Right lobe of liver (tissue), 6 donors: ENCODE data around the gene TGFBR1. TPM values are rescaled to one million over a fixed set of nuclear protein-coding genes. Genes with fewer than 3 reads are reported as not detected.

Source experiments
- ATAC-seq, 4 donors: fragments of 200-7000 bp; cut with Tn5 transposase; one replicate each; pipeline ENCODE4 v1.9.1; 2020; ENCODE audit warnings: mild to moderate bottlenecking in 4 of 4, moderate library complexity in 4 of 4
- DNase-seq, 3 donors: peaks; one replicate each; pipeline ENCODE4 v3.0.0-alpha.2; 2020
- H3K27ac ChIP-seq, 3 donors: fragments of 200-600 bp; one replicate each; pipeline ENCODE4 v1.8.0; 2022
- H3K27me3 ChIP-seq, 2 donors: fragments of 200-600 bp; one replicate each; pipeline ENCODE4 v1.8.0; 2022
- H3K36me3 ChIP-seq, 4 donors: fragments of 200-600 bp; sonication (generic) in 1 of 4; one replicate each; pipeline versions ENCODE4 v1.5.1 to v1.8.0; 2017 to 2022; ENCODE audit warnings: control low read depth in 1 of 4
- H3K4me1 ChIP-seq, 4 donors: fragments of 200-600 bp; sonication (generic) in 1 of 4; one replicate each; pipeline versions ENCODE4 v1.5.1 to v1.8.0; 2017 to 2022; ENCODE audit warnings: control low read depth in 1 of 4
- H3K4me3 ChIP-seq, 3 donors: fragments of 200-600 bp; one replicate each; pipeline ENCODE4 v1.8.0; 2022
- H3K9me3 ChIP-seq, 4 donors: fragments of 200-600 bp; sonication (generic) in 1 of 4; one replicate each; pipeline versions ENCODE4 v1.5.1 to v1.8.0; 2017 to 2022; ENCODE audit warnings: control low read depth in 1 of 4
- POLR2A ChIP-seq: fragments of 450-650 bp; IDR thresholded peaks from one replicate; pipeline ENCODE4 v1.6.1; 2017; ENCODE audit warnings: antibody characterized with exemption, mild to moderate bottlenecking
- WGBS: methylation state at CpG from one replicate; pipeline ENCODE4 v1.1.6; 2018; ENCODE audit warnings: low coverage, low lambda C conversion rate; ENCODE audit not compliant: insufficient coverage; ENCODE audit errors: missing lambda C conversion rate; 5-methylcytosine and 5-hydroxymethylcytosine counted together
- intact Hi-C, 2 donors: fragments of 100-400 bp; cut with DNase I; formaldehyde crosslinking; loops; one replicate each; pipeline versions ENCODE4 v1.11.2 to v1.14.1; 2022
- total RNA-seq, 6 experiments: library from RNA; depleted of rRNA in 2 of 6; stranded (reverse); fragments of >200 nt in 2 of 6; fragmentation: NEBNext Ultra II Directional in 3 of 6; extraction: Animal tissue kit (Norgen Biotek cat#: 25700) in 3 of 6; gene quantifications; one replicate each; pipeline versions ENCODE4 v1.1.0 to v1.2.4, GENCODE V29; 2016 to 2023
- TF ChIP-seq, protein P1 (sequence below), 4 donors: fragments of 200-600 bp in 3 of 4; fragments of 450-650 bp in 1 of 4; IDR thresholded peaks; one replicate each; pipeline versions ENCODE4 v1.5.1 to v1.8.0; 2016 to 2022; ENCODE audit warnings: antibody characterized with exemption in 4 of 4, mild to moderate bottlenecking in 2 of 4
- donor health status: DM: no; HTN: yes; CAD: no.
- donor health status: DM: no; HTN: no; CAD: no.
- donor health status: DM: no; HTN: no; CAD: no.
- donor health status: DM: no; HTN: yes; CAD: no.
- donor health status: DM: no; HTN: yes; CAD: no.

TGFBR1 gene
- total RNA-seq, 6 experiments from 2014 or later = 9.6 to 26.4 (median 13.4) TPM

DNA sequence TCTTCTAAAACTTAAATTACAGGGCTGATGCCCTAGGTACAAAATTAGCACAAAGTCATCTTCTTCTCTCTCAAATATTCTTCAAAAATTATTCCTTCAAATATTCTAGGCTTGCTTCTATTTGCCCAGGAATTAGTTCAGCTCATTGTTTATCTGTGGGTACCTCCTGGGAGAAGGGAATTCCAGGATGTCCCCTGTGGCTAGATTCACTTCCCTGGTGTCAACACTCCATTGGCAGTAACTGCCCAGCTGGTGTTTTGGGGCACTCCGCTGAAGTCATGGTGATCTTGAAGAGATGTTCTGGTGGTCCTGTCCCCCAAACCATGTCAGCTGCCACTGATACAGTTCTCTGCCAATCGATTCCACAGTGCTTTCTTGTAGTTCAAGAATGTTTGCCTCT, 26.2 kb upstream of the TGFBR1 start:
- Histone ChIP-seq H3K36me3 (no peaks in the 10 kb centered on the region), H3K4me1 (no peaks in the 10 kb centered on the region), H3K27ac (no peak overlapping the region), H3K27me3 (no peaks in the 10 kb centered on the region), H3K9me3 (no peaks in the 10 kb centered on the region), H3K4me3 (no peak overlapping the region)
- WGBS = 100% methylated on average over 1 of the region's 2 CpGs
- no peak for TF ChIP-seq POLR2A
- TF ChIP-seq, protein P1, sequence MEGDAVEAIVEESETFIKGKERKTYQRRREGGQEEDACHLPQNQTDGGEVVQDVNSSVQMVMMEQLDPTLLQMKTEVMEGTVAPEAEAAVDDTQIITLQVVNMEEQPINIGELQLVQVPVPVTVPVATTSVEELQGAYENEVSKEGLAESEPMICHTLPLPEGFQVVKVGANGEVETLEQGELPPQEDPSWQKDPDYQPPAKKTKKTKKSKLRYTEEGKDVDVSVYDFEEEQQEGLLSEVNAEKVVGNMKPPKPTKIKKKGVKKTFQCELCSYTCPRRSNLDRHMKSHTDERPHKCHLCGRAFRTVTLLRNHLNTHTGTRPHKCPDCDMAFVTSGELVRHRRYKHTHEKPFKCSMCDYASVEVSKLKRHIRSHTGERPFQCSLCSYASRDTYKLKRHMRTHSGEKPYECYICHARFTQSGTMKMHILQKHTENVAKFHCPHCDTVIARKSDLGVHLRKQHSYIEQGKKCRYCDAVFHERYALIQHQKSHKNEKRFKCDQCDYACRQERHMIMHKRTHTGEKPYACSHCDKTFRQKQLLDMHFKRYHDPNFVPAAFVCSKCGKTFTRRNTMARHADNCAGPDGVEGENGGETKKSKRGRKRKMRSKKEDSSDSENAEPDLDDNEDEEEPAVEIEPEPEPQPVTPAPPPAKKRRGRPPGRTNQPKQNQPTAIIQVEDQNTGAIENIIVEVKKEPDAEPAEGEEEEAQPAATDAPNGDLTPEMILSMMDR (IDR thresholded peaks at IDR 0.05) = no peak
- no peak for ATAC-seq
- no peak for DNase-seq
- intact Hi-C loops = no loop called here

DNA sequence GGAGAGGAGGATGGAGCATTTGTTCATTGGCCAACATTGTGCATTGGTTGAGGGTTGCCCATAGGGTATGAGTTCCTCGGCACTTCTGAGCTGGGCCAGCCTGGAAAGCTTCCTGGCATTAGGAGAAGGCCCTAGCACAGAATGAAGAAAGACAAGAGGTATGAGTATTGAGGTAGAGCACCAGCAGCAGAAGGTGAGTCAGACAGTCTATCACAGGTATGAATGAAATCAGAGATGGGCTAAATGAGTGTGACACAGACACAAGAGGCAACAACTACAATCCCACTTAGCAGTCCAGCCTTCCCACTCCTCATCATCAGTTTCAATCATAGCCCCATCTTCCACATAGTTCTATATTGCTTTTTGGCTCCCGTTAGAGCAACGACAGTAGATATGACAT, 25.4 kb upstream of the TGFBR1 start:
- H3K4me3 ChIP-seq = no peak overlapping the region
- intact Hi-C loops = no loop called here
- no peaks in the 10 kb centered on the region for H3K9me3 ChIP-seq
- H3K27me3 ChIP-seq = no peaks in the 10 kb centered on the region
- no peaks in the 10 kb centered on the region for H3K4me1 ChIP-seq
- WGBS = 75% methylated on average over 3 of the region's 3 CpGs
- no peak for TF ChIP-seq POLR2A
- TF ChIP-seq, protein P1 (IDR thresholded peaks at IDR 0.05) = no peak
- H3K27ac ChIP-seq = no peak overlapping the region
- ATAC-seq (no peak), DNase-seq (no peak)
- no peaks in the 10 kb centered on the region for H3K36me3 ChIP-seq

DNA sequence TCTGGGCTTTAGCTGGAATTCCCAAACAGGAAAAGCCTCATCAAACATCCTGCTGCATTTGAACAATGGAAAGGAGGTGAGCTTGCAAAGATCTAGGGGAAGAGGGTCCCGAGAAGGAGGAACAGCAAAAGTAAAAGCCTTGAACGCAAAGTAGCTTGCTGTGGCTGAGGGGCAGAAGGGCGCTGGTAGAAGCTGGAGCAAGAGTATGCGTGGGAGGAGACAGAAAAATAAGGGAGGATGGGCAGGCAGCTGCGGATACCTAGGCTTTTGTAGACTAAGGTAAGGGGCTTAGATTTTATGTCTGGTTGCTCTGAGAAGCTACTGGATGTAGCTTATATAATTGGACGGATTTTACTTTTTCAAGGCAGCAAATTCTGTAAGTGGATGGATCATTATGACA, 21.9 kb upstream of the TGFBR1 start:
- WGBS = 38% methylated on average over 6 of the region's 6 CpGs
- no peak for DNase-seq
- TF ChIP-seq POLR2A = no peak
- TF ChIP-seq, protein P1 (IDR thresholded peaks at IDR 0.05) = no peak
- Histone ChIP-seq H3K27ac (no peak overlapping the region), H3K36me3 (no peaks in the 10 kb centered on the region), H3K4me3 (no peak overlapping the region), H3K9me3 (no peaks in the 10 kb centered on the region), H3K4me1 (no peaks in the 10 kb centered on the region), H3K27me3 (no peaks in the 10 kb centered on the region)
- no peak for ATAC-seq
- intact Hi-C loops = no loop called here

DNA sequence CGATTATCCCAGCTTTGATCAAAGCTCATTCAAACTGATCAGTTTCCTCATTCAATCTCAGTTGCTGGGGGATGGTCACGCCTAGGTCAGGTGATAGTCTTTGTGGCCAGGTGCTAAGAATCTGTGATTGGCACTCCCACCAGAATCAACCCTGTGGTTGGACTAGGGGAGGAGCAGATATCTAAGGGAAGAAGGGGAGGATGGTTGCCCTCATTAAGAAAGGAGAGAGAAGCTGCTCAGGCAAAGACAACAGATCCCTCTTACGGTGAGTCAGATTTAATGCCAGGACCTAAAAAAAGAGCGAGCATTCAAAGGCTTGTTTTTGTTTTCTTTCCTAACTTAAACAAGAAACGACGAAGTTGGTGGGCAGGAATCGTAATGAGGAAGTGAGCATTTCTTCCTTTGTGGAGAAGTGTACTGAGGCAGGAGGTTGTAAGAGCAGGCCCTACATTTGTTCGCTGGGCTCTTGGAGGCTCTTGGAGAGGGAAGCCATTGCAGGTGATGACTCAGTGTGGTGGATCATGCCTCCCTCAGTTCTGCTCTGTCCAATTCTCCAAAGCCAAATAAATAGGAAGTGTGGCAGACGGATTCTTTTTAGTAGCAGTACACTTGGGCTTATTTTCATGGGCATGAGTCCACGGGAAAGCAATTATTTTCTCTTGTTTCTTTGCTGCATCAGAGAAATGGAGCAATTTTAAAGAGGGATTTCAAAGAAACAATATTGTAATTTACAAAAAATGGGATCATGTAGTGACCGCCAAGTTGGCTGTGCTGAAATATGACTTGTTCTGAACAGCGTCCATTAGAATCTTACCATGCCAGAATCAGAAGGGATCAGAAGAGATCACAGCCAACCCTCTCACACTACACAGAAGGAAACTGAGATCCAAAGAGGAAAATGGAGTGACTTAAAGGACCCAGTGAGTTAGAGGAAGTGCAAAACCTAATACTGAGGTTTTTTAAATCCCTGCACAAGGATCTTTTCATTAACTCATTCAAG, 18.7 kb upstream of the TGFBR1 start:
- no peaks in the 10 kb centered on the region for H3K4me1 ChIP-seq
- no peak overlapping the region for H3K4me3 ChIP-seq
- DNase-seq (no peak), ATAC-seq (peak in 2 of 4 donors; percentile 25 to 62)
- WGBS = 65% methylated on average over 12 of the region's 12 CpGs
- TF ChIP-seq POLR2A = no peak
- TF ChIP-seq, protein P1 (IDR thresholded peaks at IDR 0.05) = no peak
- H3K36me3 ChIP-seq = no peaks in the 10 kb centered on the region
- H3K9me3 ChIP-seq = no peaks in the 10 kb centered on the region
- H3K27me3 ChIP-seq = no peaks in the 10 kb centered on the region
- intact Hi-C loops = no loop called here
- no peak overlapping the region for H3K27ac ChIP-seq
